ENCODE data around the gene AKNAD1.
"Not testable (repeated sequence)": the region's sequence is repeated elsewhere in the genome, so short reads cannot be mapped to it uniquely, and the experiment has no call there.

AKNAD1 gene

DNA sequence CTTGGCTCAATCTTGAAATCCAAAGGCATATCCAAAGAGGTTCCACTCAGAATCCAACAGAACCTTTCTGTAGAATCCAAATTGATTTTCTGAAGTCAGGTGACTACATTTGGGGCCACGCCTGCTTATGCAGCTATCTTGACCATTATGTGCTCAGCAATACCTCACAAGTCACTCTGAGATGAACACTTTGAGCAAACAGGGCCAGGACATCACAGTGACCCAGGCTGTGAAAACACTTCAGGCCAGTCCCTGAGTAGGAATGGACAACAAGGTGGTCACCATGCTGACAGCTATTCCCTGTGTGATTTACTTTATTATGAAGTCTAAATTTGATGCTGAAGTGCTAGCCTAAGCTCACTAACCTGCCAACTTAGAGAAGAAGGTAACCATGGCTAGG is at the start of gene AKNAD1:
AKNAD1 (minus strand) TSS at position 101 of the 400 bp plus-strand sequence. CDS start 4,430 bp downstream, outside the sequence.
- no peak for DNase-seq

DNA sequence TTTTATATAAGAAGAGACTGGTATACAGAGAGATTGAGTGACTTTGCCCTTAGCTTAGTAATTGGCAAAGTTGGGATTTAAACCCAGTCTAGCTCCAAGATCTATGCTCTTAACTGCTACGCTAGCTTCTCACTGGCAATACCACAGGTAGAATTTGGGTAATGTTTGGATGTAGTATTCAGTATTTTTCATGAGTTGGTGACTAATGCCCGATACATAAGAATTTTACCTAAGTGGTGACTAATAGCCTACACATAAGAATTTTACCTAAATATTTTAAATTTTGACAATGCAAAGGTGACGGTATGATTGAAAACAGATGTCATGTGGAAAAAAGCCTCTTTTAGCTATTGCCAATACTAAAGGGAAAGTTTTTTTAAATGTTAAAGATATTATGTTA is 44.2 kb upstream of the AKNAD1 start:
- no peak for DNase-seq

DNA sequence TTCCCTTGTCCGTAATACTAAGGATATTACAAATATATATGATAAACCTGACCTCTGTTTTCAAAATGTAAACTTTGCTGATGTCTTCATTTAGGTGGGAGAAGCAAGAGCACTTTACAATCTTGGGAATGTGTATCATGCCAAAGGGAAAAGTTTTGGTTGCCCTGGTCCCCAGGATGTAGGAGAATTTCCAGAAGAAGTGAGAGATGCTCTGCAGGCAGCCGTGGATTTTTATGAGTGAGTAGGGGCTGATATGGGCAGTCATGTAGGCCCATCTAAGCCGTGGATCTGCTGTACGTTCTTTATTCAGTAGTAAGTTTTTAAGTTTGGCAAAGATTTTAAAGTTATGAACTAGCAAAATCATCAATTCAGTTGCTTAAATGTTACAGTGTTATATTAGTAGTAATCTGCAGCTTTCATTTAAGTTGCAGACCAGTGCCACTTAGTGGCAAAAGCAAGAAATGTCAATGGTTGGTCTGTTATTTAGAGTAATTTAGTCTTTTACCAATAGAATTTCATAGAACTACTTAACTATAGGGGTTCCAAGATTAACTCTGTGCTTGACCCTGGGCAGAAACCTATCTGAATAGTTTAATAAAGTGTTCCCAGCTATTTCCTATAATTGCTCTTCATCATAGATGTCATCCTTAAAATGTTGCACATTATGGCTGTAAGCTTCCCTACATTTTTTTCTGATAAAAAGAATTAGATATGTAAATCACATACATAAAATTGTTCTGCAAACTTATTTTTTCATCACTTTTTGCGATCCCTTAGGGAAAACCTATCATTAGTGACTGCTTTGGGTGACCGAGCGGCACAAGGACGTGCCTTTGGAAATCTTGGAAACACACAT is 41.2 kb upstream of the AKNAD1 start:
- DNase-seq: no peak

DNA sequence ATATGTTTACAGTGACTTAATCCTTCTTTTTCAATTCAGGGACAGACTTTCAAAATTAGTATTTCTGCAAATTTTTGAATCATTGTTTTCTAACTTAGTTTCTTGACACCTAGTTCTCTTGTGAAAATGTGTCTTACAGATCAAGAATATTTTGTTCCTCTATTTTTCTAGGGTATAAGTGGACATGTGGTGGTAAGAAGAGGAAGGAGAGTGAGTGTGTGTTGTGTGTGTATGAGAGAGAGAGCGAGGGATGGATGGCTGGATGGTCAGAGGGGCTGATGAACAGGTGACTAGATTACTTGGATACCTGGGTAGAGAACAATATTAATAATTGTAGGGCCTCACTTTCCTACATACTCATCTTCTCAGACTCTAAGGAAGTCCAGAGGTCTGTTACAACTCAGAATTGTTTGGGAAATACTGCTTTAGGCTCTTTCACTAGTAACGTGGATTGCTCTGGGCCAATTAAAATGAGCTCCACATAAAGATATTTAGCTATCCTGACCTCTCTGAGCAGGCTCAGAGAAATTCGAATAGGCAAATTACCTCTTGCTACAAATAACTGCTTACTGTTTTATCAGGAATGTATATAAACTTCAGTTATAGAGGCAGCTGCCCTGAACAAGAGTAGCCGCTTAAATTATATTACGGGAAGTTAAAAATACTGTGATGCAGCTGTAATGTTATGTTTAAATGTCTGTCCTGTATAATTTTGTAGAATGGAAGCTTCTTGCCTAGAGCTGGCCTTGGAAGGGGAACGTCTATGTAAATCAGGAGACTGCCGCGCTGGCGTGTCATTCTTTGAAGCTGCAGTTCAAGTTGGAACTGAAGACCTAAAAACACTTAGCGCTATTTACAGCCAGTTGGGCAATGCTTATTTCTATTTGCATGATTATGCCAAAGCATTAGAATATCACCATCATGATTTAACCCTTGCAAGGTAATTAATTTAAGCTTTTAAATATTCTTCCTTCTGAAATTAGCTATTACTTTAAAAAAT is 39.6 kb upstream of the AKNAD1 start:
- DNase-seq: no peak

DNA sequence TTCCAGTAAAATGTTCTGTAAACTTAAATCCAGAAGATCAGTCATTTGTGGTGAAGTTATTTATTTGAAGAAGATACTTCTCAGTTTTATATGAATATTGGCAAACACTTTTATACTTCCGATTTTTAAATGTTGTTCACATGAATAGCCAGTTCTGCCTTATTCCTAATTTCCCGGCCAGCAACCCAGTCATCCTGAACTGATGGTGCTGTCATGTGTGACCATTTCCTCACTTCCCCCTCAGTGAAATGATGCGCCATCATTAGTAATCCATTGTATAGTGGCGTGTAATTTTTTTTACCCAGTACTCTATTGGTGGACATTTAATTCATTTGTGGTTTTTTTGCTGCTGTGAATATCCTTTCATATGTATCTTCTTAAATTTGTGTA is 36.2 kb upstream of the AKNAD1 start:
- DNase-seq: no peak

GRCh38 chr1:108892356-108893140 is 35.7 kb upstream of the AKNAD1 start:
- DNase-seq: no peak

DNA sequence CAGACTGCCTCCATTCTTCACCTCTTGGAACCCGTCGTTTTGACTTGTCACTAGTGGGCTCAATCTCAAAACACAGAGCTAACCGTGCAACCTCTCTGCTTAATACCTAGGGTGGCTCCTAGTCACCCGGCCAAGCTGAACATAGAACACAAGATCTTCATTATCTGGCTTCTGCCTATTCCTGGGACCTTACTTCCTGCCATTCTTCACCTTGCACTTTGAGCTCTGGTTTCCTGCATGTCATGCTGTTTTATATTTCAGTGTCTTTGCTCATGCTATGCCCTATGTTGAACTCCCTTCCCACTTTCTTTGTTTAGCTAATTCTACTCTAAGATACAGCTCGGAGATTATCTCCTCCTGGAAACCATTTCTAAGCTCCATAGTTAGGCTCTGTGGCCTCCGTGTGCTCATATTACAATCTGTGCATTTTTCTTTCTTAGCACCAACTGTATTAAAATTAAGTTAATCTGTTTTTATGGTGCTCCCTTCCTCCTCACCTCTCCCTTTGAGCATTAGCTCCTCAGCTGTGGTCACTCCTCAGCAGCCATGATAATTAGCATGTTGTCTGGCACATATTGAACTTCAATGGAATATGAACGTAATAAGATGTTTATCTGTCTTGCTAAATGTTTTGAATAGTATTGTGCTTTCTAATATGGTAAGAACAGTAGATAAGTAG is 33.0 kb upstream of the AKNAD1 start:
- DNase-seq: no peak

DNA sequence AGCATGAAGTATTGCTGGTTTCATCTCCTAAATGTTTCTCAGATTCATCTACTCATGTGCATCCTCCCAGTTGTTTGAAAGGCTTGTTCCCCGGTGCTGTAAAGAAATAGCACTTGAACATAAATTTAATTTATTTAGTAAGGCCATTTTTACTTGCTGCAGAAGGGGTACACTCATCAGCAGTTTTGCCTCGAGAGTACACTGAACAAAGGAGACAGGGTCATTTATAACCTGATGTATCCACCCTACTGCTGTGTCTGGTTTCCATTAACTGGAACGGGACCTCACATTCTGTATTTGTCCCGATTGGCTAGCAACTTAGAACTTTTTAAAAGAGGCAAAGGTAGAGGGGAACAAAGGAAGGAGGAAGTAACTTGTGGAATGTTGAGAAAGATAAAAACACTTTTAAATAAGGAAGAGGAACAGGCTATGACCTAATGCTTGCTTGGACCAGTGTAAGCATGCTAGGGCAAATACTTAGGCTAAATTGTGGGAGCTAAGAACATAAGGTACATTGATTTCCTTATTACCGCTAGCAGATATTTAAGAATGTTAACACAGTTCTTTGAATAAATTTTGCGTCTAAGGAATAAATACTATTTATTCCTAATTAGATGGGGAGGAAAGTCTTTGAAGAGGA is 32.2 kb upstream of the AKNAD1 start:
- not testable (repeated sequence) for DNase-seq

GRCh38 chr1:108886292-108886691 is 29.4 kb upstream of the AKNAD1 start:
- DNase-seq: no peak

DNA sequence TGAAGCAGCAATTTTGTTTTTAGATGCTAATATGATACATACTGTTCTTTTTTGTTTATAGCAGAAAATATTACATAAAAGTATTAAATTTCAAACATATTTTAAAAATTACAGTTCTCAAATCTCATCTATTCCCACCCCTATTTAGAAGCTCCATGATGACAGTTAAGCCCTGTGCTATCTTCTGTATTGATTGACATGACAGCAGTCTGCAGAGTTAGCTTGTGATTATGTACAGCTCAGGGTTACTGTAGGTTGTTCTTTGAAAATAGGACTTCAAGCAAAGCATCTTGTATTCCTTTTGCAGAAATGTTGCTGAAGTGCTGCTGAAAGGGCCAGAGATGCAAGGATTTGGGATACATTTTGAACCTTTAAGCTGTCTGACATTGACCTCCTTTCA is 28.1 kb upstream of the AKNAD1 start:
- DNase-seq: no peak

DNA sequence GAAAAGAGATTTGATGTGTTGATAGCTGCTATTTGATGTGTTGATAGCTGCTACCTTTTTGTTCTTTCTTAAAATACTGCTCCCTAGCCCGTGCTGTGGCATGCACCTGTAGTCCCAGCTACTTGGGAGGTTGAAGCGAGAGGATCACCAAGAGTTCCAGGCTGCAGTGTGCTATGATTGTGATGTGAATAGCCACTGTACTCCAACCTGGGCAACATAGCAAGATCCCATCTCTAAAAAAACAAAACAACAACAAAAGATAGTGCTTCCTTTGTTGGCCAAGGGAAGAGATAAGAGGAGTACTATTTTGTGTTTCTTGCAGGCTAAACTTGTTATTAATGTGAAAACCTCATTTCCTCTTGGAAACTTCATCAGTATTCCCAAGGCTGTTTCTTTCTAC is 25.9 kb upstream of the AKNAD1 start:
- DNase-seq: no peak

GRCh38 chr1:108881369-108881768 is 24.5 kb upstream of the AKNAD1 start:
- no peak for DNase-seq

DNA sequence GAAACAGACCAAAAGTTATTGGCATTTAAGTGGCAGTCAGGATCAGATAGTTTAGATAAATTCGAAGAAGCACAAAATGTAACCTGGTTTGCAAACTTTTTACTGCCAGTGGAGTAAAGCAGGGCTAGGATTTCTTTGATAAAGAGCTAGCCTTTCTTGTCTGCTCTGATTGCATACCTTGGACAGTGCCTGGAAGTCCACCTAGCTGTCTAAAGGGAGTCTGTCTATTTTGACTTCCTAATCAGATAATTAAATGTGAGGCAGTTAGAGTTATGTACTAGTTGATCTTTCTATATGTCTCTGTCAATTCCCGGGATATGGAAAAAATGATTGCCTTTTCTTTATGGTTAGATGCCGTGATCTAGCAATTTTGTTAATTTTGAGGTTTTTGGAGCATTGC is 24.0 kb upstream of the AKNAD1 start:
- DNase-seq: no peak

DNA sequence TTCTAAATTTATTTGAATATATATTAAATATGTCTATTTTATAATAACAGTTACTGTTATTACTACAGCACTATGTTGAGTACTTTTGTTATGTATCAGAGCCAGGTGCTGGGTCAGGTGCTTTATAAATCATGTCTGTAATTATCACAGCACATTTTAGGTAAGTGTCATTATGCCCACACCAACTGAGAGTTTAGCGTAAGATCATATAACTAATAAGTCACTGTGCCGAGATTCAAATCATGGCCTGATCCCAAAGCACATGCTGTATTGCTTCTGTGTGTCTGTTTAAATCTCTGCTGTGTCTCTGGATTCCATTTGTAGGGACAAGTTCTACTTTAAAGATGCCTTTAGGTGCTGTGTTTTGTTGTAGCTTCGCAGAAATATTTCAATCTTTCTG is 21.8 kb upstream of the AKNAD1 start:
- DNase-seq: no peak

DNA sequence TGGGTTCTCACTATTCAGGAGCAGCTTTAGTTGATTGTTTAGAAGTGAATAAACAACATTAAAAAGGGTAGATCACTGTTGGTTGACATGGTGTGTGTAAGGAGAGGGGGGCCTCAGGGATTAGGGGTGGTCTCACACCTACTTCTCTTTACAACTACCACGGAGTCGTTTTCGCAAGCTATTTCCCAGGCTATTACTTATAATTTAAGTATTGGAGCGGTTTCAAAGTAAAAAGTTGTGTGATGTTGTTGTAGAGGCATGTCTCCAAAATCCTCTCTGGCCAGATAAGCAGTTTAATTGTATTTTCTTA is 21.2 kb upstream of the AKNAD1 start:
- DNase-seq: no peak

GRCh38 chr1:108877348-108878159 is 20.7 kb upstream of the AKNAD1 start:
- DNase-seq: no peak

DNA sequence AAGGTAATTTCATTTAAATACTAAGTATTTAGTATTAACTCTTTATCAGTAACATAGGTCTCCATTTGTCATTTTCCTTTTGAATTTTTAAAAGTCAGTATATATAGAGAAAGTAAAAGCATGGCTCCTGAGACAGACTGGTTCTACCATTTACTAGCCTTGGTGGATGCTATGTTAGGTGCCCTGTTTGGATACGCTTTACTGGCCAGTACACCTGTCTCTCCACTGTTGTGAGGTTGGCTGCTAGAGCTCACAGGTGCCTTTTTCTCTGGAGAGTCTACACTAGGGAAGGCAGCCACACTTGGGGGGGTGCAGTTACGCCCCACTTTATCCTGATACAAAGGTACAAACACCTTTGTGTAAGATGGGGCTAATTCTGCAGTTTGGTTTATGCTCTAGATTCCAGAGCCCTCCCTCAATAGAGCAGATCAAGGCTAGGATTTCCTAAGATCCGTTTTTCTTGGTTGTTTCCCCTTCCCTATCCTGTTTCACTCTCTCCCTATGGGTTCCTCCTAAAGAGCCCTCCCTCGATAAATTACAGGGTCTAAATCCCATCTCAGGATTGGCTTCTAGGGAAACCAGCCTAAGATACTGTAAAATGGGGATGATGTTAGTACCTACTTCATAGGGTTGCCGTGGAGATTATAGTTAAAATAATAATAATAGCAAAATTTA is 14.3 kb upstream of the AKNAD1 start:
- no peak for DNase-seq

GRCh38 chr1:108865316-108865910 is 8.5 kb upstream of the AKNAD1 start:
- no peak for DNase-seq

DNA sequence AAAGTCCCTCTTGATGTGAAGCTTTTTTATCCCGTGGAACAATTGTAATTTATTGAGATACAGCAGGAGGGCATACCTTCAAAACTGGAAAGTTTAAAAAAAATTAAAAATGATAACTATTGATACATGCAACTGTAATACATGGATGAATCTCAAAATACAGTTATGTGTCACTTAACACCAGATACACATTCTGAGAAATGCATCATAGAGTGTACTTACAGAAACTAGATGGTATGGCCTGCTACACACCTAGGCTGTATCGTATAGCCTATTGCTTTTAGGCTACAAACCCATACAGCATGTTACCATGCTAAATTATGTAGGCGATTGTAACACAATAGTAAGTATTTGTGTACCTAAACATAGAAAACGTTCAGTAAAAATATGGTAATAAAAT is 7.1 kb upstream of the AKNAD1 start:
- DNase-seq: no peak
